Skeletal muscle satellite cell (primary cell): Measurements from ENCODE around the gene WRNIP1.
A peak's percentile ranks its signal among the peaks of the same experiment; 100 is the strongest.

Experiments
- H3K27me3 ChIP-seq: 2 replicates; pipeline ENCODE4 v1.7.0; 2013; ENCODE audit warnings: low read length; ENCODE audit not compliant: control insufficient read depth, insufficient read depth
- H3K36me3 ChIP-seq: 2 replicates; pipeline ENCODE4 v1.7.0; 2013; ENCODE audit warnings: mild to moderate bottlenecking, control low read depth, low read length; ENCODE audit not compliant: insufficient read depth
- H3K4me1 ChIP-seq: 2 replicates; pipeline ENCODE4 v1.7.0; 2013; ENCODE audit warnings: low read length; ENCODE audit not compliant: control insufficient read depth, insufficient read depth
- H3K4me2 ChIP-seq: 2 replicates; pipeline ENCODE4 v1.7.0; 2013; ENCODE audit warnings: mild to moderate bottlenecking, low read length
- H3K4me3 ChIP-seq: 2 replicates; pipeline ENCODE4 v1.7.0; 2013; ENCODE audit warnings: low read length
- H3K9ac ChIP-seq: 2 replicates; pipeline ENCODE4 v1.7.0; 2013; ENCODE audit warnings: mild to moderate bottlenecking, low read depth, low read length, moderate library complexity
- H3K9me3 ChIP-seq: replicated peaks from 2 replicates; pipeline ENCODE4 v1.7.0; 2013; ENCODE audit warnings: mild to moderate bottlenecking, control low read depth, low read length

The WRNIP1 gene

DNA sequence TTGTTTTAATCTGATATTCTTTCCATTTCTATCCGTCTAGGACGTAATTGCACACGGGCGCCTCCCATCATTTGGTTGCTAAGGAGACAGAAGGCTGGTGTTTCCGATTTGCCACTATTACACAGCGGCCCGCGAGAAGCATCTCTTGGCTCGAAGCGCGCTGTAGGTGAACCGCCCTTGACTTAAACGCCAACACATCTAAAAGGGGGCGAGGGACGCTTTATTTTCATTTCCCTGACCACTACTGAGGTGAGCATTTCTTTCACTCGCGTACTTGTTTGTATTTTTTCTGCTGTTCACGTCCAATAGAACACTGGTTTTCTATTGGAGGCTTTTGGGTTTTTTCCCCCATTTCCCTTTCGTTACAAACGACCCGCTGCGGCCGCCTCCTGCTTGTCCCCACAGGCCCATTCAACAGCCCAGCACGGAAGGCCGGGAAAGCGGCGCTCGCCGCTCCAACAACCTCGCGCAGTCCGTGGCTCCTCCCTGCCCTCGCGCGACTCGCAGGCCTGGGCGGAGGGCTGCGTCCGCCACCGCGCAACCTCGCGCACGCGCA lies 505 bp upstream of the WRNIP1 start:
- peak overlapping the region; percentile 99 for H3K4me2 ChIP-seq
- H3K36me3 ChIP-seq: no peaks in the 10 kb centered on the region
- H3K9ac ChIP-seq: peak overlapping the region; percentile 99
- H3K9me3 ChIP-seq: no peaks in the 10 kb centered on the region
- H3K4me1 ChIP-seq: peaks cover 26% of the 10 kb centered on the region
- peak overlapping the region; percentile 85 for H3K4me3 ChIP-seq
- no peaks in the 10 kb centered on the region for H3K27me3 ChIP-seq

DNA sequence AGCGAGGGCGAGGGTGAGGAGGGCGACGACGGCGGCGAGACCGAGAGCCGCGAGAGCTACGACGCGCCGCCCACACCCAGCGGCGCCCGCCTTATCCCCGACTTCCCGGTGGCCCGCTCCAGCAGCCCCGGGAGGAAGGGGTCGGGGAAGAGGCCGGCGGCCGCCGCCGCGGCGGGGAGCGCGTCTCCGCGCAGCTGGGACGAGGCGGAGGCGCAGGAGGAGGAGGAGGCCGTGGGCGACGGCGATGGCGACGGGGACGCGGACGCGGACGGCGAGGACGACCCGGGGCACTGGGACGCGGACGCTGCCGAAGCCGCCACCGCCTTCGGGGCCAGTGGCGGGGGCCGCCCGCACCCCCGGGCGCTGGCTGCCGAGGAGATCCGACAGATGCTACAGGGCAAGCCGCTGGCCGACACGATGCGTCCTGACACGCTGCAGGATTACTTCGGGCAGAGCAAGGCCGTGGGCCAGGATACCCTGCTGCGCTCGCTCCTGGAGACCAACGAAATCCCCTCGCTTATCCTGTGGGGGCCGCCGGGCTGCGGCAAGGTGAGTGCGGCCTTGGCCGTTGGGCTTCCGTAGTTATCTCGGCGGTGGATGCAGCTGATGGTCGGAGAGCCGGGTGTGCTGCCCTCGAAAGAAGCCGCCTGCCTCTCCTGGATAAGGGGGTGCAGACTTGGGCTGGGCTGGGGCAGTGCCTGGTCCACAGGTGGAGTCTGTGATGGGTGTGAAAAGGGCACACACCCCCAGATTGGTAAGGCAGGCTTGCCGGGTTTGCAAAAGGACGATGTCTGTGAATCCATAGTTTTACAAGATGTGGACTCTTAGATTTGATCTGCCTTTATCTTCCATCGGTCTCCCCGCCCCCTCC lies 938 bp downstream of the WRNIP1 start:
- Histone ChIP-seq H3K27me3 (no peaks in the 10 kb centered on the region), H3K4me2 (peak overlapping the region; percentile 89), H3K36me3 (peaks cover 9% of the 10 kb centered on the region), H3K9me3 (no peaks in the 10 kb centered on the region), H3K4me1 (peaks cover 40% of the 10 kb centered on the region), H3K4me3 (peak overlapping the region; percentile 93), H3K9ac (peak overlapping the region; percentile 92)

DNA sequence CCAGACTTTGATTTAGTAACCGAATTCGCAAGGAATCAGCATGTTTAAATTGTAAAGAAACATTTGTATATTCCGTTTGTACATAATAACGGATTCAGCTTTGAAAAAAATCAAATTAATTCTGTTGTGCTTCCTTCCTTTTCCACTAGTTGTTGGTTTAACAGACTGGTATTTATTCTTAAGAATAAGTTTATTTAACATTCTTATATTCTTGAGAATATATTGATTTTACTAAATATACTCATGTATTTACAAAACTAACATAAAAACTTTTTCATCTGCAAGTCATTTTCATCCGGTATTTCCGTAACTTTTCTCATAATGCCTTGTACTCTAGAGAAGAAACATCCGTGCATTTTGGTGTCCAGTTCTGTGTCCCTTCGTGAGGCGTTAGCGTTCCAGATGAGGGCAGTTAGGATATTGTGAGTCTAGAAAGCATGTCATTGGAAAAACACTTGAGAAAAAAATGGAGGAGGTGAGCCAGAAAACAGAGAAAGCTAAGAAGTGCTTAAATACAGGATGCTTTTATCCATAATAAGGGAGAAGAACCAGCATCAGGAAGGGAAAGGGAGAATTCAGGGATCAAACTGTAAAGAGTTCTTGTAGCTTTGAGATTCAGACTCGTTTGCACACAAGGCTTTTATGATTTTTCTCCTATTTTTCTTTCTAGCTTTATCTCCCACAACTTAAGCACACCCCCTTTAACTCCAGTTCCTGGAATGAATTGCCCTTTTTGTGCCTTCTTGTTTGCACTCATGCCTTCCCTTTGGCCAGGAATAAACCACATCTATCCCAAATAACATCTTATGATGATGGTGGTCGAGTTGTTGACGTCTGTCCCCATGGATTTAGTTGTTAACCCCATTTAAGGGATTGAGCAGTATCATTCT lies 1.8 kb downstream of the WRNIP1 start:
- Histone ChIP-seq H3K4me1 (peaks cover 40% of the 10 kb centered on the region), H3K4me2 (peak overlapping the region; percentile 89), H3K9me3 (no peaks in the 10 kb centered on the region), H3K9ac (peak overlapping the region; percentile 92), H3K36me3 (peaks cover 13% of the 10 kb centered on the region), H3K27me3 (no peaks in the 10 kb centered on the region), H3K4me3 (peak overlapping the region; percentile 93)

GRCh38 chr6:2767657-2768524 lies 2.7 kb downstream of the WRNIP1 start:
- Histone ChIP-seq H3K36me3 (peaks cover 15% of the 10 kb centered on the region), H3K9ac (peak overlapping the region; percentile 92), H3K27me3 (no peaks in the 10 kb centered on the region), H3K4me1 (peaks cover 40% of the 10 kb centered on the region), H3K4me3 (peak overlapping the region; percentile 93), H3K9me3 (no peaks in the 10 kb centered on the region), H3K4me2 (peak overlapping the region; percentile 89)

DNA sequence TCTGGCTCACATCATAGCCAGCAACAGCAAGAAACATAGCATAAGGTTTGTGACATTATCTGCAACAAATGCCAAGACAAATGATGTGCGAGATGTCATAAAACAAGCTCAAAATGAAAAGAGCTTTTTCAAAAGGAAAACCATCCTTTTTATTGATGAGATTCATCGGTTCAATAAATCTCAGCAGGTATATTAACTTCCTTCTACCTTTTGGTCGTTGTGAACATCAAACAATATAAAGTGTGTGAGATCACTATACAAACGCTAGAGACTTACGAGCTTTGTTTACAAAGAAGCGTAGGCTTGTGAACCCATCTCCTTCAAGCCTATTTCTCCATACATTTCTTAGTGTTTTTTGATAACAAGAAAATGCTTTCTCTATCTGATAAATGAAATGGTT lies 3.5 kb downstream of the WRNIP1 start:
- peaks cover 21% of the 10 kb centered on the region for H3K36me3 ChIP-seq

GRCh38 chr6:2770171-2770570 lies 5.0 kb downstream of the WRNIP1 start:
- Histone ChIP-seq H3K4me1 (peaks cover 36% of the 10 kb centered on the region), H3K27me3 (no peaks in the 10 kb centered on the region), H3K4me3 (peak overlapping the region; percentile 38), H3K36me3 (peaks cover 25% of the 10 kb centered on the region), H3K9ac (no peak overlapping the region), H3K9me3 (no peaks in the 10 kb centered on the region), H3K4me2 (peak overlapping the region; percentile 70)

More for the DNA sequence above, 3.5 kb downstream of the WRNIP1 start:
- no peaks in the 10 kb centered on the region for H3K9me3 ChIP-seq
- H3K27me3 ChIP-seq: no peaks in the 10 kb centered on the region
- peak overlapping the region; percentile 92 for H3K9ac ChIP-seq
- peak overlapping the region; percentile 89 for H3K4me2 ChIP-seq
- peaks cover 40% of the 10 kb centered on the region for H3K4me1 ChIP-seq
- peak overlapping the region; percentile 93 for H3K4me3 ChIP-seq

- H3K4me2 ChIP-seq: no peak overlapping the region
These were observed 5.9 kb downstream of the WRNIP1 start for GRCh38 chr6:2771079-2771478.

DNA sequence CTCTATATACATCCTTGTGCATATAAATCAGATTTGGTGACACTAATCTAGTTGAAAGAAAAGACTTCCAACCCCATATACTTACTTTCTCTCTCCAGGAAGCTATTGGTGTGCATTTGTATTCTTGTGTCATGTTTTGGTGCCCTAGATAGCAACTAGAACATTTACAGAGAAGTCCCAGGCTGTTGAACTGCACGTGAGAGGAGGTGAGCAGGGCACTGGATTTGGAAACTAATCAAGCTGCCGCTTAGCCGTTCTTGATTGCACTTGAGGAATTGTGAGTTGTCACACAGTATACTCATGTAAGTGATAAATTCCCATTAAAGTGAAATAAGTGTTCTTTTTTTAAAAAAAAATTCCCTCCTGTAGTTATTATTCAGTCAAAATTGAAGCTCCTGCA lies 7.6 kb downstream of the WRNIP1 start:
- Histone ChIP-seq H3K4me1 (peaks cover 32% of the 10 kb centered on the region), H3K9me3 (no peaks in the 10 kb centered on the region), H3K27me3 (no peaks in the 10 kb centered on the region), H3K4me3 (no peak overlapping the region), H3K4me2 (no peak overlapping the region), H3K36me3 (peaks cover 26% of the 10 kb centered on the region), H3K9ac (no peak overlapping the region)

More at GRCh38 chr6:2771079-2771478, 5.9 kb downstream of the WRNIP1 start:
- Histone ChIP-seq H3K36me3 (peaks cover 26% of the 10 kb centered on the region), H3K9ac (no peak overlapping the region), H3K27me3 (no peaks in the 10 kb centered on the region), H3K9me3 (no peaks in the 10 kb centered on the region), H3K4me1 (peaks cover 36% of the 10 kb centered on the region), H3K4me3 (no peak overlapping the region)

- Histone ChIP-seq H3K9ac (no peak overlapping the region), H3K9me3 (no peaks in the 10 kb centered on the region), H3K27me3 (no peaks in the 10 kb centered on the region), H3K4me3 (no peak overlapping the region), H3K4me1 (peaks cover 27% of the 10 kb centered on the region), H3K4me2 (no peak overlapping the region), H3K36me3 (peaks cover 26% of the 10 kb centered on the region)
These were observed 8.3 kb downstream of the WRNIP1 start for GRCh38 chr6:2773449-2773848.

DNA sequence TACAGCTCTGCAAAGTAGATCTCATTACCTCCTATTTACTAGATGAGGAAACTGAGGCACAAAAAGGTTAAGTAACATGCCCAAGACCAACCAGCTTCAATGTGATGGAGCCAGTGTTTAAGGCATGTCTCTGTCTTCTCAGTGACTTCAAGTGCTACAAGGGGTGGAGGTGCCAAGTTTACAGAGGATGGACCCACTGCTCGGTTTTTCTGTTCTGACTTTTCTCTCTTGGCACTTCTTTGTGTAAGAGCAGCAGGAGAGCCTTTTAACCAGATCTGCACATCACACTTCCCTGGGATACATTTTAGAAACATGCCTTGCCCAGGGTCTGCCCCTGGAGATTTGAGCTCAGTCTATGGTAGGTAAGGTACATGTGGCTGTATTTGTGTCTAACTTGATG lies 9.8 kb downstream of the WRNIP1 start:
- peaks cover 39% of the 10 kb centered on the region for H3K36me3 ChIP-seq
- peaks cover 15% of the 10 kb centered on the region for H3K4me1 ChIP-seq

More for the DNA sequence above, 9.8 kb downstream of the WRNIP1 start:
- no peak overlapping the region for H3K4me2 ChIP-seq
- no peak overlapping the region for H3K9ac ChIP-seq
- no peaks in the 10 kb centered on the region for H3K27me3 ChIP-seq
- H3K9me3 ChIP-seq: no peaks in the 10 kb centered on the region
- no peak overlapping the region for H3K4me3 ChIP-seq
